Stimulated activated CD8-positive, alpha-beta memory T cell treated with anti-CD3 and anti-CD28 coated beads, Interleukin-15, amount 100 ng/mL, for 1 hour (primary cell): ENCODE data around the gene IGFLR1.
"Not testable (repeated sequence)": the region's sequence is repeated elsewhere in the genome, so short reads cannot be mapped to it uniquely, and the experiment has no call there.

Experiments
- DNase-seq: peaks from one replicate; pipeline ENCODE4 v3.0.0-alpha.2; 2020; ENCODE audit warnings: low read depth

IGFLR1 gene

GRCh38 chr19:35777086-35777841 lies 35.0 kb upstream of the IGFLR1 start:
- no peak for DNase-seq

- no peak for DNase-seq
These were observed 34.0 kb upstream of the IGFLR1 start for GRCh38 chr19:35776102-35776788.

DNA sequence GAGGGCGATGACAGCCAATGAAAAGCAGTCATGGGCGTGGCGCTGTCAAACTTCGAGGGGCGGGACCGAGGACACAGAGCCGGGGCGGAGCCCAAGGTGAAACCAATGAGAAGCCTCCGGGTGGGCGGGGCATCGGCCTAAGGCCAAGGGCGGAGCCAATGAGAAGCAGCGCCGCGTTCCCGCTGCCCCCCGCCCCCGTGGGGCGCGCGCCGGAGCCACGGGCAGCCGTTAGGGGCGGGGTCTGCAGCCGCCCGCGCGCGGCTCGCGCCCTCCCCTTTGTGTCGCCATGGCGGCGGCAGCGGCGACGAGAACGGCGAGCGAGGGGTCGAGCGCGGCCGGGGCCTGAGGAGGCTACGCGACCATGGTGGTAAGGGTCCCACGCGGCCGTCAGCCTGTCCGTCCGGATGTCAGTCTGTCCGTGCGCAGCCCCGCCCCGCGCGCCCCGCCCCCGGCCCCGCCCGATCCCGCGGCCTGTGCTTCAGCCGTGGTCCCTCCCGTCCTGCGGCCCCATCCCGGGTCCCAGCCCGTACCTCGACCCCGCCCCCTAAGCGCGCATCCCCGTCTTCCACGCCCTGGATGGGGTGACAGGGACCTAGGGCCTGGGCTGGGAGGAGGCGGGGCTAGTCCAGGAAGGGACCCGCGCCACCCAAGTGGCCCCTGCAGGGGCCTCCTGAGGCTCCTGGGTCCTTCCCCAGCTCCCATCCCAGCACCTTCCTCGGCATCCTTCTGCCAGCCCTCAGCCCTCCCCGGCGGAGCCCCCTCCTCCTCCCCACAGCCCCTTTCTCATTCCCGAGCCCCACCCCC lies 33.2 kb upstream of the IGFLR1 start, which contains the start of gene ARHGAP33:
TSS of gene ARHGAP33 (plus strand) at position 267 of the 804 bp plus-strand sequence. CDS start at position 362, 95 bp downstream.
- peak; percentile 99 for DNase-seq

- DNase-seq = no peak
These were observed 32.7 kb upstream of the IGFLR1 start for GRCh38 chr19:35775046-35775297.

GRCh38 chr19:35774274-35775045 lies 32.2 kb upstream of the IGFLR1 start:
- no peak for DNase-seq

DNA sequence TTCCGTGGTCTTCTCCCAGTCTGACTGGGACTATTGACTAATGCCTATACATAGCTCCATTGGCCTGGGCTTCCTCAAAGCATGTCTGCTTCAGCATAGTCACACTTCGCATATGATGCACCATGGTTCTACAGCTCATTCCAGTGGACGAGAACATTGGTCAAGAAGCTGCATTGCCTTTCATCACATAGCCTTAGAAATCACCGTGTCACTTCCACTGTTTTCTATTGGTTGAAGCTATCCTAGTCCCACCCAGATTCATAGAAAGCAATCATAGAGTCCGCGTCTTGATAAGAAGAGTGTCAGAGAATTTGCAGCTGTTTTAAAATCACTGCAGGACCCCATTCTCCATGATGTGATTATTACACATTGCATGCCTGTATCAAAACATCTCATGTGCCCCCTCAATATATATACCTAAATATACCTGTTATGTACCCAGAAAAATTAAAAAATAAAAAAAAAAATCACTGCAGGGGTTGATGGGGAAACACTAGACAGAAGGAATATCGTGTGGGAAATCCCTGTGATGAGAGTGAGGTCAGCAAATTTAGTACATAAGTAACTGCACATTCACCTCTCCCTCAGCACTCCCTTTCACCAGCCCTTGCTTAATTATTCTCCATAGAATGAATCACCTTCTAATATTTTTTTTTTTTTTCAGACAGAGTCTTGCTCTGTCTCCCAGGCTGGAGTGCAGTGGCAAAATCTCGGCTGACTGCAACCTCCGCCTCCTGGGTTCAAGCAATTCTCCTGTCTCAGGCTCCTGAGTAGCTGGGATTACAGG lies 31.0 kb upstream of the IGFLR1 start:
- DNase-seq = no peak

DNA sequence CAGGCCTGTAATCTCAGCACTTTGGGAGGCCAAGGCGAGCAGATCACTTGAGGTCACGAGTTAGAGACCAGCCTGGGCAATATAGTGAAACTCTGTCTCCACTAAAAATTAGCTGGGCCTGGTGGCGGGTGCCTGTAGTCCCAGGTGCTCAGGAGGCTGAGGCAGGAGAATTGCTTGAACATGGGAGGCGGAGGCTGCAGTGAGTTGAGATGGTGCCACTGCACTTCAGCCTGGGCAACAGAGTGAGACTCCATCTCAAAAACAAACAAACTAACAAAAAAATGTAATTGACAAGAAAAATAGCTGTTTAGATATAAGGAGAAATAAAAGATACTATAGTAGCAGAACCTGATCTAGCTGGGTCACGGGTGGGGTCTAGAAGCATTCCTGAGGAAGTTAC lies 30.1 kb upstream of the IGFLR1 start:
- DNase-seq = not testable (repeated sequence)

DNA sequence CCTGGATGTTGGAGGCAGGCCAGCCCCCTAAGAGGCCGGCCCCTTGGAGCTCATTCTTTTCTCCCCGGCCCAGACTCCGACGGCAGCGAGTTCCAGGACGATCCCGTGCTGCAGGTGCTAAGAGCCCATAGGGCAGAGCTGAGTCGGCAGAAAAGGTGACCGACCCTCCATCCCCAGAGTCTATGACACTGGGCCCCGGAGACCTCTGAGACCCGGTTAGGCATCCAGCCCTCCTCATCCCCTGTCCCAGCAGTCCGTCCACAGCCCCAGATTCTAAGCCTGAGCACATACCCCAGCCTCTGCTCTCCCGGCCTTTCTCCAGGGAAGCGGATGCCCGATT lies 25.8 kb upstream of the IGFLR1 start:
- no peak for DNase-seq

DNA sequence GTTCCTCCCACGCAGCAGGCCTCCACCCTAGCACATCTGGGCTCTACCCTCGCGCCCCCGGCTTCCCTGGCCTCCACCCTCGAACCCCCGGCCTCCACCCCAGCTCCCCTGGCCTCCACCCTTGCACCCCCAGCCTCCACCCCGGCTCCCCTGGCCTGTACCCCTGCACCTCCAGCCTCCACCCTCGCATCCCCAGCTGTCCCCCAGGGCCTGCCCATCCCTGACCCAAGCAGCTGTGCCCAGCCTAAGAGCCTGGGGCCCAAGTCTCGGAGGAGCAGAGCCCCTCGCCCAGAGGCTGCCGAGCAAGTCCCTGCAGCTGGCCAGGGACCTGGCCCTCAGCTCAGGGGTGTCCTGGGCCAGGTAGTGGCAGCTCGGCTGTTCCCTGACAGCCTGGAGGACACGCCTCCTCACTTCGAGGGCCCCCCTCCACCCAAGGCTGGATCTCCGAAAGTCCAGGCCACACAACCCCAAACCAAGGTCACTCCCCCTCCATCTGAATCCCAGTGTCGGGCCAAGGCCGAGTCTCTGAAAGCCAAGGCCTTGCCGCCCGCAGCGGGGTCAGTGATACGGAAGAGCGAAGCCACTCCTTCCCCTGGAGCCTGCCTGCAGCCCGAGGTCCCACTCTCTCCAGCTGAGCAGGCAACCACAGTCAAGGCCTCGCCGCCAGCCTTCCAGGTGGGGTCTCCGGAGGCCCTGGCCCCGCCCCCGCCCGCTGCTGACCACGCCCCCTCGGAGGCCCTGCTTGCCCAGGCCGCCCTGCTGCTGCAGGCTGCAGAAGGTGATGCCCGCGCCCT lies 25.2 kb upstream of the IGFLR1 start:
- no peak for DNase-seq

DNA sequence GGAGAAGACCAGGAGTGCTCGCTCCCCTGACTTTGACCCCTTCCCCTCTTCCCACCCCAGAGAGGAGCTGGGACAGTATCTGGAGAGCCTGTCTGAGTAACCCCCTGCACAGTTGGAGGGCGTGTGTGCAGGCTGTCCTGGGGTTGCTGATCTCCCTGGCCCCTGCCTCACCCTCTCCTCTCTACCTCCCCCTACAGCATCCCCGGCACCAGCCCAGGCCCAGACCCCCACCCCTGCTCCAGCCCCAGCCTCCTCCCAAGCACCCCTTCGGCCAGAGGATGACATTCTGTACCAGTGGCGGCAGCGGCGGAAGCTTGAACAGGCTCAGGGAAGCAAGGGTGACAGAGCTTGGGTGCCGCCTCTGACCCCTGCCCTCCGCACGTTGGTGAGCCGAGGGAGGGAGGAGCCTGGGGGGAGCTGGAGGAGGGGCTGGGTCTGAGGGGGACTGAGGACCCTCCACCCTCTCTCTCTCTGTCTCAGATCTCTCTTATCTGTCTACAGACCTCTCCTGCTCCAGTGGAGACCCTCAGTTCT lies 24.4 kb upstream of the IGFLR1 start:
- no peak for DNase-seq

DNA sequence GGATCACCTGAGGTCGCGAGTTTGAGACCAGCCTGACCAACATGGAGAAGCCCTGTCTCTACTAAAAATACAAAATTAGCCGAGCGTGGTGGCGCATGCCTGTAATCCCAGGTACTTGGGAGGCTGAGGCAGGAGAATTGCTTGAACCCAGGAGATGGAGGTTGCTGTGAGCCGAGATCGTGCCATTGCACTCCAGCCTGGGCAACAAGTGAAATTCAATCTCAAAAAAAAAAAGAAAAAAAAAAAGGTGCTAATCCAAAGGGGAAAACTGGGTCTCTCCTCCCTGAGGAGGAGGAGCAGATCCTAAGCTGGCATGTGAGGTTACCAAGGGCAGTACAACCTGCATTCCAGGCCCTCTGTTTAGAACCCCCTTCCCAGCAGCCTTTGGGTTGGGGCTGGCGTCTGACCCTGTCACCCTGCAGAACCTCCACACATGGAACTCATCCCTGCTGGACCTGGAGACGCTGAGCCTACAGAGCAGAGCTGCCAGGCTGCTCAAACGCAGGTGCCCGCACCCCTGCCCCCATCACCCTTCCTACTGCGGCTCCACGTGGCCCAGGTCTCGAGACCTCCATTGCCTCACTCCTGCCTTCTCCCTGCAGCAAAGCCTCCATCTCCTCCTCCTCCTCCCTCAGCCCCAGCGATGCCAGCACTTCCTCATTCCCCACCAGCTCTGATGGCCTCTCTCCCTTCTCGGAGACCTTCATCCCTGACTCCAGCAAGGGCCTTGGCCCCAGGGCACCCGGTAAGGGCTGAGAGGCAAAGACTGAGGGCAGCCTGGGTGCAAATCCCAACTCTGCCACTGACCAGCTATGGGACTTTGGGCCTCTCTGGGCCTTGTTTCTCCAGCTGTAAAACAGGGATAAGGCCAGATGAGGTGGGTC lies 22.4 kb upstream of the IGFLR1 start:
- DNase-seq = no peak

DNA sequence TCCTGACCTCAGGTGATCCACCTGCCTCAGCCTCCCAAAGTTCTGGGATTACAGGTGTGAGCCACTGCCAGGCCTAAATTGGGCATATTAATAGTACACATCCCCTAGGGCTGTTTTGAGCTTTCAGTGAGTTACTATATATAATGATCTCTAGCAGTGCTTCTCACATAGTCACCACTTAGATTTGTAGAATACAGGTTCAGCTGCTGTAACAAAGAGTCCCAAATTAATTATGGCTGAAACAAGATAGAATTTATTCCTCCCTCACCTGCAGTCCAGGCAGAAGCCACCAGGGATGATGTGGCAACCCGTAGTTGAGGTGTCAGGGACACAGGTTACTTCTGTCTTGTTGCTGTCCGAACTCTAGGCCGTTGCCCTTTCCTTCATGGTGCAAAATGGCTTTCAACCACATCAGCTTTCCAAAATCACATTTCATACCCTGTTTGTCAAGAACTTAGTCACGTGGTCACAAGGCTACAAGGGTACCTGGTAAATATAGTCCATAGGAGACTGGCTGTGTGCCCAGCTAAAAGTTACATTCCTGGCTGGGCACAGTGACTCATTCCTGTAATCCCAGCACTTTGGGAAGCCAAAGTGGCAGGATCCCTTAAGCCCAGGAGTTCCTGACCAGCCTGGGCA lies 18.6 kb upstream of the IGFLR1 start:
- no peak for DNase-seq

- no peak for DNase-seq
These were observed 17.4 kb upstream of the IGFLR1 start for GRCh38 chr19:35759697-35760096.

DNA sequence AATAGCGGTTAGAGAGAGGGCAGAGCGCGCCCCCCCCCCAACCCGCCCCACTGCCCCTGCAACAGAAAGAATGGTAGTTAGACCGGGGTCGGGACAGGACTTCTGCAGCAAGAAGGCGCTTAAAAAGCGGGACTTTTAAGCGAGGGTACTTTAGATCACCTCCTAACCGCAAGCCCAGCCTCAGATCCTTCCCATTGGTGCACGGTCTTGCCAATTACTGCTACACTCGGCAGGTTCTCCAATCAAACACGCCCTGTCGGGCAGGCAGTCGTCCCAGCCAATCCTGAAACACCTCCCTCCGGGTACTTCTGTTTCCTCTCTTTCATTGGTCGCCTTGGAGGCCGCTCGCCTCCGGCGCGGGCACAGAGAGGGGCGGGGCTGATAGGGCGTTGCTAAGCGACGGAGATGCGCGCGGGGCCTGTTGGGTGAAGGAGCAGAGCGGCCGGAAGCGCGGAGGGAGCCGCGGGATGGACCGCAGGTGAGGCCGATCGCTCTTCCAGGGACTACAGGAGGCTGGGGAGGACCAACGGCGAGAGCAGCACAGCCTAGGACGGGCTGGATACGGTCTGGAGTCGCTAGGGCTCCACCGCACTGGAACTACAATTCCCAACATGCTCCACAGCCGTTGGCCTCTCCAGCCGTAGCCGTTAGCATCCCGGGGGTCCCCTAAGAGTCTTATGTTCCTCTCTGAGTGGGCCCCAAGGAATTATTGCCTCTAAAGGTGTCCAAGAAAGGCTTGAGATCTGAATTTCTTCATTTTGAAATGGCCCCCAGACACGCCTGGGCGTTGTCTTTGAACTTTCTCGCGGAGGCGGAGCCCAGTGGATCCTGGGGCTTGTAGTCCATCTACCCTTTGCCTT lies 15.7 kb upstream of the IGFLR1 start, which contains the start of gene PROSER3:
TSS of gene PROSER3 (plus strand) at position 428 of the 860 bp plus-strand sequence. CDS start at position 468, 40 bp downstream.
- peak; percentile 92 for DNase-seq

- DNase-seq = no peak
These were observed 15.0 kb upstream of the IGFLR1 start for GRCh38 chr19:35757231-35757748.

- no peak for DNase-seq
These were observed 14.4 kb upstream of the IGFLR1 start, which contains the start of gene HSPB6 for GRCh38 chr19:35756377-35757230. TSS of gene HSPB6 (minus strand) at chr19:35757029. CDS start at chr19:35757008, 21 bp downstream.
